NCI-H128 (cell line): ENCODE data around the gene FGFBP1.

Experiments used
- DNase-seq: peaks from one replicate; lab custom pipeline; 2025; ENCODE audit not compliant: unreplicated experiment; lab: John Stamatoyannopoulos, UW

The FGFBP1 gene

DNA sequence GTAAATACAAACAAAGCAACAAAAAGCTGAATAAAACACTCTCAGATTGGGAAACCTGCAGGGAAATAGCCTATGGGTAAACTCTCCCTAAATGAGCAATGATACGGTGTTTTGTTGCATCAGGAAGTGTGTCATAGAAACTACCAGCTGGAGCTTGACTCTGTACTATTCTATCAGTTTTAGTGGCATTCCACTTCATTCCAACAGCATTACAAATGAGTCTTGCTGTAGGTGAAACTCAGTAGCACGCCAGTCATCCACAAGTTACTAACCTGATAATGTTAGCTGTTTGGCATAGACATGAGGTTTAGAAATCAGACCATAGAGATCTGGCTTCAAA lies 24.9 kb downstream of the FGFBP1 start:
- DNase-seq, result no peak

DNA sequence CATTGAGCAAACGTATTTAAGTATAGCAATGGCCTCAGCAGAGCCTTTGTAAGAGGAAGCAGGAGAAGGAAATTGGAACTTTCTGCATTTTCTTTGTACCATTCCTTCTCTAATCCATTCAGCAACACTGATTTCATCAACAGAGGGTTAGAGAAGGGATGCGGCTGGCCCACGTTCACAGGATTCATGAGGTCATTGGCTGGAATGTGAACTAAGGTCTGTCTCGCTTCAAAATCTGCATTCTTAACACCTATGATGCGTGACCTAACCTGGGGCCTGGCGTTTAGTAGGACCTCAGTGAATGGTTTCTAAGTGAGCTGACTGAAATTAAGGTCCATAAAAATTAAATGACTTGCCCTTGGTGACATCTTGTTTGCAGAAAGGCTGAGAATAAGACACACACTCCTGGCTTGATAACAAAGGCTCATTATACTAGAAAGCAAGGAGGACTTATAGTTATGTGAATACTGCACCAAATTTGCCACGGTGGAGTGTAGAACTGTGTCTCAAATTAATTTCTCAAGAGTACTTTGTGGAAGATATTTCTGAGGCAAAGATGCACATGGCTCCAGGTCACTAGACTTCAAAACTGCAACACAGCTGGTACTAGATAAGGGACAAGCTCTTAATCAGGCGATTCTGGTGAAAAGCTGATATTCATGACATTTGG lies 25.4 kb downstream of the FGFBP1 start:
- DNase-seq, result no peak

DNA sequence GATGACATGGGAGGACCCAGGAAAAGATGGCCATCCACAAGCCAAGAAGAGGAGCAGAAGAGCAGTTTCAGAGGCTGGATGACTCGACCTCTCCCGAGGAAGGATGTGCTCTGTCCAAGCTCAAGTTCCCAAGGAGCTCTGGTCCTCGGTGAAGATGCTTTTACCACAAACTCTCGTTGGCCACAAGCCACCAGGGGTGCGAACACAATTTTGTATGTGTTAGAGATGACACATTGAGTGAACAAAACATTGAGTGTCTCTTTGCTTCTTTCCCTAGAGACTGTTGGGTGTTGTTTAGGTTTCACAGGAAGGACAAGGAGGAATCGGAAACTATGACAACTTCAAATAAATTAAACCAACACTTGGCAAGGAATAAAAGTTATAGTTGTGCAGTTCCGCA lies 26.3 kb downstream of the FGFBP1 start:
- DNase-seq, result no peak

DNA sequence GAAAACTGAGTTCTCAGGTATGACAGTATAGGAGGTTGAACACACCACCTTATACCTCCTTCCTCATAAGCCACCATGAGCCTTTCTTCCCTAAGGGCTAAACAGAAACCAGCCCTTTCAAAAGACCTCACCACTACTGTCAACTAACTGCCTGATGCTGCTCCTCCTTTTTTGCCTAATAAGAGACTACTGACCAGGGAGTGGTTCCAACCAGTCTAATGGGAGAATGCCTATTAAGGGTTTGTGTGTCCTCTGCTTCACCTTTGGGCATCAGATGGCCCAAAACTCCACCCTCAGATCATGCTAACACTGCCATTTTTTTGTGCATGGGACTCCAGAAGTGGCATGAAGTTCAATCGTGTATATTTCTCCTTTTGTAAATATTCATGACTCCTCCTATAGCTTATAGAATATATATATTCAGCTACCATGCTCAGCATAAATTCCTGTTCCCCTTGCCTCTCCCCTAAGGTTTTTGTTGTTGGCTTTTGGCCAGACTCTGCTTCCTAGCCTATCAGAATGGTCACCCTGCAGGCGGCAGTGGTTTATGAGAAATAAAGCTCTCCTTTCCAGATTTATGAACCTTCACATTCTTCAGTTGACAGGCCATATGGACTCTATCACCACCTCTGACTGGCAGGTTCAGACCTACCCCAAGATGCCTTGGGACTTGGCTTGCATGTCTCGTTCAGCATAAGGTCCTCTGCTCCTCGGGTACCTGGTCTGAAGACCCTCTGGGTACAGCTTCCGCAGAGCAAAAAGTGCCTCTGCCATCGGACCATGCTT lies 28.2 kb downstream of the FGFBP1 start:
- DNase-seq, result no peak

DNA sequence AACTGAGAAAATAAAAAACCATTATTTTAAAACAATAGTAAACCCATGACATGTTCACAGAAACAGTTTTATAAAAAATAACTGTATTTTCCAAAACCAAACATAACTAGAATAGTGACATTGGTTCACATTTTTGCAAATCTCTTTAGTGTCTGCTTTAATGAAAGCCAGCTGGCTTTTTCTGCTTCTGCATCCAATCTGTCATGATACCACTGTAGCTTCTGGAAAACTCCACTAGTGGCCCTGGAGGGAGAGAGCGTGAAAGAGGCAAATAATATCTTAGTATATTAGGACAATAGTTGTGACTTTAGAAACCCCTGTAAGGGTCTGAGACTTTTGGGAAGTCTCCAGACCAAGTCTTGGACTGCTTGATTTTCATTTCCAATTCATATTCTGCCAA lies 31.1 kb downstream of the FGFBP1 start:
- DNase-seq, result no peak

DNA sequence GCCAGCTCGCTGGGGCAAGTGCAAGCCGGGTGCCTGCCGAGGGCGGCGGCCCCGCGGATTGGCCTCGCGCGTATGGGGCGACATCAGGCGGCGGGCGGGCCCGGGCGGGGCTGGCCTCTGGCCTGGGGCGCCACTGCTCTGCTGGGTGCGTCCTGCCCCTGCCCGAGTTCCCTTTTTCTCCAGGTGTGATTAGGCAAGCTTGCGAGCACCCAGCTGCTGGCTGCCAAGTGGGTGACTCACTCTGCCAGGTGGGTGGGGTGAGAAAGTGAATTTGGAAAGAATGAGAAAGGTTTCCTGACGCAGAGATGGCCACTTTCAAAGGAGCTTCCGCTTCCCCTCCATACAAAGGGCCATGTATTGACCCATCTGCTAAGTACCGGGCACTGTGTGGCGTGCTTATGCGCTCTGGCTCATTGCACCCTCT lies 32.5 kb downstream of the FGFBP1 start:
- DNase-seq, result no peak

DNA sequence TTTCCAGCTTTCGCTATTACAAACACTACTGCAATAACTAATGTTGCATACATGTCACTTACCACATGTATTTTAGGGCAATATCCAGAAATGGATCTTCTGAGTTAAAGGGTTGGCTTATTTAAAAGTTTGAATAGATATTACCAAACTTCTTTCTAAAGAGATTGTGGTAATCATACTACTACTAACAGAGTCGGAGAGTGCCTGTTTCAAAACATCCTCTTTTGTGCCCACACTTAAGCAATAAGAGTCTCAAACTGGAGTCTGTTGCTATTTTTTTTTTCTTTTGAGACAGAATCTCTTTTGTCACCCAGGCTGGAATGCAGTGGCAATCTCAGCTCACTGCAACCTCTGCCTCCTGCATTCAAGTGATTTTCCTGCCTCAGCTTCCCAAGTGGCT lies 35.8 kb downstream of the FGFBP1 start:
- DNase-seq, result no peak

DNA sequence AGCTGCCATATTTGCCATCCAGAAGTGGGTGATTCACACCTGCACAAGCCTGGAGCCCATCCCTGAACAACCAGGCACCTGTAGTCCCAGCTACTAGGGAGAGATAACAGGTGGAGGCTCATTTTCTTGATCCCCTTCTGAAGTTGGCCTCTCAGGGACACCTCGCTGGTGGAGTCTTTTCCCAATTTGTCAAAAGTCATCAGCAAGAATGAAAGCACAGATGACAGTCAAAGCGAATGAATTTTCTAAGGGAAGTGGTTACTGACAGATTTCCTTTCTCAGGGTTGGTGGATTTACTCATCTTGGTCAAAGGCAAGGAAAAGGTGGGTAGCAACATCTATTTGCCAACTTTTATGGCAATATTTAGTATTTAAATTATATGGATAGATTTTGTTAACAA lies 36.5 kb downstream of the FGFBP1 start:
- DNase-seq, result no peak

DNA sequence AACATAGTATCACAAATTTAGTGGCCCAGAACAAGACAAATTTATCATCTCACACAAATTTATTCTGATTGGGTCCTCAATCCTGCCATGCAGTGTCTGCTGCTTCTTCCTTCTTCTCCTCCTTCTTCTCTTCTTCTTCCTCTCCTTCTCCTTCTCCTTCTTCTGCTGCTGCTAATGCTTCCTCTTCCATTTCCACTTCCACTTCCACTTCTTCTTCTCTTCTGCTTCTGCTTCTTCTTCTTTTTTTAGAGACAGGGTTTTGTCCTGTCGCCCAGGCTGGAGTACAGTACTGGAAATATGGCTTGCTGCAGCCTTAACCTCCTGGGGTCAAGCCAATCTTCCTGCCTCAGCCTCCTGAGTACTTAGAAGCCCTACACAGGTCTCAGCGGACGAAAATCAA lies 37.5 kb downstream of the FGFBP1 start:
- no peak for DNase-seq

DNA sequence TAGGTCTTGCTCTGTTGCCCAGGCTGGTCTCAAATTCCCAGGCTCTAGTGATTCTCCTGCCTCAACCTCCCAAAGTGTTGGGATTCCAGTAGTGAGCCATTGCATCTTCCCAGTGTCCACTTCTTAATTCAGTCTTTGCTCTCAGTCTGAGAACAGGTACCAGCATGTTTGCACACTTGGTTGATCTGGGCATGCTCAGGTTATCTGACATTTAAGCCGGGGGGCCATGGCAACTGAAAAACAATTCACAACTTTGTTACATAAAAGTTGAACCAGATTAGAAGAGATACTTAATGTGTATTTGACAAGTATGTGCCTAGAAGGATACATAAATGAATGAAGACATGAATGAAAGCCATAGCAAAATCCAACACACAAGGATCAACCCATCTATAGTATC lies 39.0 kb downstream of the FGFBP1 start:
- no peak for DNase-seq

DNA sequence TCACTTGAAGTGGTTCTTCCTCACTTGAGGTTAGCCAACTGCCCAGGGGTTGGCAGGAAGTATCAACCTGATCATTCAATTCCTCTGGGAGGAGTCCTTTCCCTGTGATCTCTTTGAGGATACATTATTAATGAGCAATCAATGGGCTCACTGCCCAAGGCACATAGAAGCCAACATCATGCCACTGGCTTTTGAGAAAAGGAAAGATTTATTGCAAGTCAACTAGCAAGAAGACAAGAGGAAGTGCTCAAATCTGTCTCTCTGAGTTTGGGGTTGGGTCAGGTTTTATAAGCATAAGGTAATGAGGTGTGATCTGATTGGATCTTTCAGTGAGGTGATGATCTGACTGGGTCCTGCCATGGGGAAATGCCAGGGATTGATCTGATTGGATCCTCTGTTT lies 39.6 kb downstream of the FGFBP1 start:
- no peak for DNase-seq

DNA sequence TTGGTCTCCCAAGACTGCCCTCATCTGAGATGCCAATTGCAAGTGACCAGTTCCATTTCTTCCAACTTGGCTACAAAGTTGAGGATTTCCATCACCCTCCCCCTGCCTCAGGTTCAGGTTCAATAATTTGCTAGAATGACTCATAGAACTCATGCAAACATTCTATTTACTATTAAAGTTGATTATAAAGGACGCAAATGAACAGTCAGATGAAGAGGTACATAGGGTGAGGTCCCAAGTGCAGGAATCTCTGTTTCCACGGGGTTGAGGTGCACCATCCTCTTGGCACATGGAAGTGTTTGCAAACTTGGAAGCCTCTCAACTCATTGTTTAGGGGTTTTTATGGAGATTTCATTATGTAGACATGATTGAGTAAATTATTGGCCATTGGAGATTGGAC lies 41.0 kb downstream of the FGFBP1 start:
- DNase-seq, result no peak

DNA sequence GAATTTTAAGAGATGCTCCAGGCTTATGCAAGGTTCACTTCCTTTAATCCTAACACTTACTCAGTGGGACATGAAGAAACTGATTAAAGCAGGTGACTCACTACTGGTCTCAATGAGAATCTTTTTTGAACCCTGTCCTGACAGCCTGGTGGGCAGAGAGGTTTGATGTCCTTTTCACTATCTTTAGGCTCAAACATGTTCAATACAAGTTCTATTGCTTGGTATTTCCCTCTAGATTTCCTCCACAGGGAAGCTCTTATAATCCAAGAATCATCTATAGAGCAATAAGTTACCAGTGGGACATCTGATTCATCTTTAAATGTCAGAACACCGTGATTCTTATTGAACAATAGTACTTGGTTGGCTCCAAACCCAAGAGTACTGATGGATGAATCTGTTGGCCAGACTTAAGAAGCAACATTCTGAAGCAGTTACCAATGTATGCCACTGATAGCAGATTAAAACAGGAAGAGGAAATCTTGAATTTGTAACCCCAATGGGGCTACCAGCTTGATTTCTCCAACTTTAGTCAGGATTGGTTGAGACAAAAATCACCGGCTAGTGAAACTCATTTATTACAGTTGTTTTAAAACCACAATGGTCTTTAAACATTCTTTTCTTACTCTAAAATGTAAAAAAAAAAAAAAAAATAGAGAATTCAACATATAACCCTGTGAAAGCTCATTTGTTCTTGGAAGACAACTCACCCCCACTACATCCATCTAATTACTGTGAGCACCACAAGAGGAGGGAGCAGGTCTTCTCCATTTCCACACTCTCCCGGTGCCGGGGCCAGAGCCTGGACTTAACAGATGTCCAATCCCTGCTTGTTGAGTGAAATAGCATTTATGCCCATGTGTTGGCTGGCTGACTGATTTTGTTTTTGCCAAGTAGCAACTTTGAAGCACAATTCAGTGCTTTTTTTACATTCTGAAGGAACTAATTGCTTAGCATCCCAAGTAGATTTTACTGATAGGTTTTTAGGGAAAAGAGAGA lies 43.3 kb downstream of the FGFBP1 start:
- DNase-seq, result no peak

DNA sequence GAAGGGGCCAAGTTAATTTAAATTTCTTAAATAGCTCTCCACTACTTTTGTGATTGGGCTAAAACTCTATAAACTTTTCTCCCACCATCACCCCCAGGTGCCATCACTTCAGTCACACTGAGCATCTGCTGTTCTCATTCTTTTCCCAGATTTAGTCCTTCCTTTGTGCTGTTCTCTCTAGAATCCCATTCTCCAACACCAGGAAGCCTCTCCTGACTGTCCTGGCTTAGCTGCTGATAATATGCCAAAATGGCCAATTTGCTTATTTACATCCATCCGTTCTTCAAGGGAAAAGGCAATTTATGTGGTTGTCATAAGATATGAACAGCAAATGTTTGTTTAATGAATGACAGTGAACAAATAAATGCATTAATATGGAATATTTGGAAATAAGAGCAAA lies 44.1 kb downstream of the FGFBP1 start:
- no peak for DNase-seq

DNA sequence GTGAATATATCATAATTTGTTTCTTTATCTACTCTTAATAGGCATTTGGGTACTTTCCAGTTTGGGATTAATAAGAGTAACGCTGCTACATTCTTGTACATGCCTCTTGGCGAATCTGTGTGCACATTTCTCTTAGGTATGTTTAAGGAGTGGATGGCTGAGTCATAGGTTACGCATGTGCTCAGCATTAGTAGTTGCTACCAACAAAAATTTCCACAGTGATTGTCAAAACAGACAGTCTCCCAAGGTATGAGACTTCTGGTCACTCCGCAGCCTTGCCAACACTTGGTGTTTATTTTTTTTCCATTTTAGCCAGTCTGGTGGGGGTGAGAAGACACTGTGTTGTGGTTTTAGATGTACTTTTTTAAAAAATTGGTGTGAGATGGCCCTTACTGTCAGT lies 44.6 kb downstream of the FGFBP1 start:
- DNase-seq, result no peak

DNA sequence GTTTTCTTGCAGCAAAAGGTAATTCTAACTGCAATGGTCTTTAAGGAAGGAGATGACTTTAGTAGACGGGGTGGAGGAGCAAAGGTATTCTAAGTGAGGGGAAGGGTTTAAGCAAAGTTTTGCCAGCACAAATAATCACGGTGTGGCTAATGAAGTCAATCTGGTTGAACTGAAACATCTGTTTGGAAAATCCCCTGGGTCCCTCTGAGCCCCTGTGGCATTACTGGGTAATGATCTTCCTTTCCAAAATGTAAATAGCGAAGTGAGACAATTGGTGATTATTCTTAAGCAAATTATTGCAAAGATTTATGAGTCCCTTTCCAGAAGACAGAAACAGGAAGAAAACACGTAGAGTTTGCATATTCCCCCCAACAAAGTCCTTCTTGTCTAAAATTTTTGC lies 47.2 kb downstream of the FGFBP1 start:
- no peak for DNase-seq

DNA sequence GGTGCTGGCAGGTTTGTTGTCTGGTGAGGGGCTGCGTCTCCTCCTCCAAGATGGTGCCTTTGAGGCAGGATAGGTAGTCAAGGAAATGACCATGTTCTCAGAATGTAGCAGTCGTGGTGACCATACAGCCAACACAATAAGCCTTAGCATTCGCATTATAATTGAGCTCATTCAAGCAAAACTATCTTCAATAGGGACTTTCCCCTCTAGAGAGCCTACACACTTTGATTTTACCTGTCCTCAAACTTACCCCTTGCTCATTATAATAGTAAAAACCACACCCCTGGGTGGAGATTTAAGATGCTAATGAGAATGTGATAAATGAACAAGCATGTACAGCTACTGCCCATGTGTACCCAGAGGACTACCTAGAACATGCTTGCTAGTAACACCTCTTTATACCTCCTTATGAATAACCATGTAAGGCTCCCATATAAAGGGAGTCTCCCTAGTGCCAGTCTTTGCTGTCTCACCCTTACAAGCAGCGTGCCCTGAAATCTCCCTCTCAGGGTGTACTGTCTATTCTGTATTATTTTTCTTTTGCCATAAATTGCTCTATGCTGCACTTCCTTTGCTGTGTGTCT lies 48.2 kb downstream of the FGFBP1 start:
- DNase-seq, result no peak

DNA sequence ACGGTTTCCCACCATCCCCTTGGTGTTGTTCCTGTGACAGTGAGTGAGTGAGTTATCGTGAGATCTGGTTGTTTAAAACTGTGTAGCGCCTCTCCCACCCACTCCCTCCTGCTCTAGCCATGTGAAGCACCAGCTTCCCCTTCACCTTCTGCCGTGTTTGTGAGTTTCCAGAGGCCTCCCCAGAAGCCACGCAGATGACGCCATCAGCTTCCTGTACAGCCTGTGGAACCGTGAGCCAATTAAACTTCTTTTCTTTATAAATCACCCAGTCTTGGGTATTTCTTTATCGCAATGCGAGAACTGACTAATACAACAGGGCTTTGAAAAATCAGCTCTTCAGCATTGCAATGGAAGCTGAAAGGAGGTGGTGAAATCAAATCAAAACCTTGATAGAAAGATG lies 50.0 kb downstream of the FGFBP1 start:
- no peak for DNase-seq
